Neutrophil (primary cell): Measurements from ENCODE around the gene LPCAT1.

Experiments used
- H3K27ac ChIP-seq: fragments of 200-600 bp; sonication (generic); 2 replicates; pipeline ENCODE4 v1.5.1; 2016; ENCODE audit warnings: mild to moderate bottlenecking, moderate library complexity
- H3K27me3 ChIP-seq: fragments of 200-600 bp; sonication (generic); 2 replicates; pipeline ENCODE4 v1.6.0; 2016; ENCODE audit warnings: mild to moderate bottlenecking
- H3K36me3 ChIP-seq: fragments of 200-600 bp; sonication (generic); 2 replicates; pipeline ENCODE4 v1.5.1; 2017
- H3K4me1 ChIP-seq, 2 experiments: fragments of 200-600 bp in 1 of 2; sonication (generic) in 1 of 2; 1 replicate in 1 of 2; 2 replicates in 1 of 2; pipeline versions ENCODE4 v1.5.1 to v1.6.1; 2013 to 2016; ENCODE audit warnings: low read depth in 1 of 2, low read length in 1 of 2, mild to moderate bottlenecking in 1 of 2, moderate library complexity in 1 of 2; ENCODE audit not compliant: control insufficient read depth in 1 of 2, insufficient read depth in 1 of 2
- H3K4me3 ChIP-seq, 2 experiments: fragments of 200-600 bp in 1 of 2; sonication (generic) in 1 of 2; 1 replicate in 1 of 2; 2 replicates in 1 of 2; pipeline ENCODE4 v1.5.1; 2013 to 2016; ENCODE audit warnings: low read depth in 1 of 2, low read length in 1 of 2, mild to moderate bottlenecking in 1 of 2, moderate library complexity in 1 of 2
- H3K9me3 ChIP-seq: fragments of 200-600 bp; sonication (generic); 2 replicates; pipeline ENCODE4 v1.5.1; 2016
- TF ChIP-seq, protein P1 (sequence below): fragments of 200-600 bp; sonication (generic); IDR thresholded peaks from 2 replicates; pipeline ENCODE4 v1.5.1; 2016; ENCODE audit warnings: antibody characterized with exemption

The LPCAT1 gene

DNA sequence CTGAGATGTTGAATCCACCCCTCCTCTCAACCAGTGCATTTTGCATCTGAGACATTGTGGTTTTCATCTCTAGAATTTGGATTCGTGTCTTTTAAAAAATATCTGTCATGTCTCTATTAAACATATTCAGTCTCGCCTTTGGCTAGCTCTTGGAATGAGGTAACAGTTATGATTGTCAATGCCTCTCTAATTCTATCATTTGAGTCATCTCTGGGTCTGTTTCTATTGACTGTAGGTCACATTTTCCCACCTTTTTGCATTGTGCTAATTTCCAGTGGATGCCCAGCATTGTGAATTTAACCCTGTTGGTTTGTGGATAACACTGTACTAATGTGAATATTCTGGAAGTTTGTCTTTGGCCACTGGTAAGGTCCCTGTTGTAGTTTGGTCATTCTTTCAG is 70.1 kb downstream of the LPCAT1 start:
- H3K4me1 ChIP-seq: no peaks in the 10 kb centered on the region
- H3K27me3 ChIP-seq: peaks cover 40% of the 10 kb centered on the region
- no peak overlapping the region for H3K27ac ChIP-seq
- TF ChIP-seq, protein P1, sequence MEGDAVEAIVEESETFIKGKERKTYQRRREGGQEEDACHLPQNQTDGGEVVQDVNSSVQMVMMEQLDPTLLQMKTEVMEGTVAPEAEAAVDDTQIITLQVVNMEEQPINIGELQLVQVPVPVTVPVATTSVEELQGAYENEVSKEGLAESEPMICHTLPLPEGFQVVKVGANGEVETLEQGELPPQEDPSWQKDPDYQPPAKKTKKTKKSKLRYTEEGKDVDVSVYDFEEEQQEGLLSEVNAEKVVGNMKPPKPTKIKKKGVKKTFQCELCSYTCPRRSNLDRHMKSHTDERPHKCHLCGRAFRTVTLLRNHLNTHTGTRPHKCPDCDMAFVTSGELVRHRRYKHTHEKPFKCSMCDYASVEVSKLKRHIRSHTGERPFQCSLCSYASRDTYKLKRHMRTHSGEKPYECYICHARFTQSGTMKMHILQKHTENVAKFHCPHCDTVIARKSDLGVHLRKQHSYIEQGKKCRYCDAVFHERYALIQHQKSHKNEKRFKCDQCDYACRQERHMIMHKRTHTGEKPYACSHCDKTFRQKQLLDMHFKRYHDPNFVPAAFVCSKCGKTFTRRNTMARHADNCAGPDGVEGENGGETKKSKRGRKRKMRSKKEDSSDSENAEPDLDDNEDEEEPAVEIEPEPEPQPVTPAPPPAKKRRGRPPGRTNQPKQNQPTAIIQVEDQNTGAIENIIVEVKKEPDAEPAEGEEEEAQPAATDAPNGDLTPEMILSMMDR: no peak
- H3K36me3 ChIP-seq: no peaks in the 10 kb centered on the region
- H3K9me3 ChIP-seq: peaks cover 11% of the 10 kb centered on the region
- no peak overlapping the region for H3K4me3 ChIP-seq

- Histone ChIP-seq H3K27me3 (peaks cover 84% of the 10 kb centered on the region), H3K9me3 (no peaks in the 10 kb centered on the region), H3K27ac (no peak overlapping the region), H3K4me3 (no peak overlapping the region), H3K36me3 (no peaks in the 10 kb centered on the region), H3K4me1 (peaks cover 0 to 5% of the 10 kb centered on the region in 2 experiments)
- TF ChIP-seq, protein P1: no peak
Observed at GRCh38 chr5:1449081-1449630, 74.6 kb downstream of the LPCAT1 start.

DNA sequence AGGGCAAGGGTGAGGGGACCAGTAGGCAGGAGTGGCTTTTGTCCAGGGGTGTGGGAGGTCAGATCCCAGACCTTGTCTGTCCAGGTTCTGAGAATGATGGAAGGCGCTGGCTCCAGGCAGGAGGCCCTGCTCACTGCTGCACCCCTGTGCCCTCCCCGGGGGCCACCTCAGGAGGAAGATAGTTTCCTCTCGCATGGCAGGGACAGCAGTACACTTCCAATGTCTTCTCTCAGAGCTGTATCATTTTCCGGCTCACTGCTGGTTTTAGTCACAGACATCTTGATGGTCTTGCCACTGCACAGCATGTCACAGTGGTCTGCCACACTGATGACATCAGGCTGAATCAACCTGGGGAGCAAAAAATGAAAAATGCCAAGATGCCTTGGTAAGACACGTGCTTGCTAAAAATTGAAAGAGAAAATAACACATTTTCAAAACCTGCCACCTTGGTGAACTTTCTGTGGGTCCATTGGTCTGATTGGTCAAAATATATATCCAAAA is 75.2 kb downstream of the LPCAT1 start:
- Histone ChIP-seq H3K4me3 (no peak overlapping the region), H3K4me1 (peaks cover 0 to 5% of the 10 kb centered on the region in 2 experiments), H3K9me3 (no peaks in the 10 kb centered on the region), H3K27ac (no peak overlapping the region), H3K27me3 (peaks cover 90% of the 10 kb centered on the region), H3K36me3 (no peaks in the 10 kb centered on the region)
- TF ChIP-seq, protein P1: no peak

DNA sequence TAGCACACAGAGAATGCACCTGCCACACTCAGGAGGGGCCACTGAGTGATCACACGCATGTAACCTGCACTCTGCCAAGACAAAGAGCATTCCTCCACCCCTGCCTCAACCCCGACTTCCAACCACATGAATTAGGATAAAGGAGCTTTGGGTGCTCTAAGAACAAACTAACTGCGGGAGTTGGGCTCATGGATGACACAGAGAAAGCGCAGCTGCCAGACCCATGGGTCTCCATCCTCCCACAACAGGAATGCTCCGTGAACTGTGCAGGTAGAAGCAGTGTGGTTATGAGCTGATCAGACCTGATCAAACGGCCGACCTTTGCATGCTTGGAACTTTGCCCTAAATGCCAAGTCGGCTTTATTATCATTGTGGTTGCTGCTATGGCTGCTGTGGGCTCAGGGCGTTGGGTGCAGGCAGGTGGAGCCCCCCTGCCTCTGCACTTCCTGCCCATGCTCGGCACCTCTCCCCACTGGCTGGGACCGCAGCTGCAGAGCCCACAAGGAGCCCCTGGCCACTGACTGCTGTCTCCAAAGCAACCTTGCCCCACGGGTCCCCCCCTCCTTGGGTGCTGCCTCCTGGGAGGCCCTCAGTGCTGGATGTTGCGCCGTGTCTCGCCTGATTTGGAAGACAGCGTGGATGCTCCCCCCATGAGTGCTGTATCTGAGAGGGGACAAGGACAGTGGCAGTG is 75.9 kb downstream of the LPCAT1 start:
- no peaks in the 10 kb centered on the region for H3K36me3 ChIP-seq
- peaks cover 98% of the 10 kb centered on the region for H3K27me3 ChIP-seq
- no peak overlapping the region for H3K27ac ChIP-seq
- H3K4me1 ChIP-seq: peaks cover 0 to 5% of the 10 kb centered on the region in 2 experiments
- H3K9me3 ChIP-seq: no peaks in the 10 kb centered on the region
- TF ChIP-seq, protein P1: no peak
- no peak overlapping the region for H3K4me3 ChIP-seq

DNA sequence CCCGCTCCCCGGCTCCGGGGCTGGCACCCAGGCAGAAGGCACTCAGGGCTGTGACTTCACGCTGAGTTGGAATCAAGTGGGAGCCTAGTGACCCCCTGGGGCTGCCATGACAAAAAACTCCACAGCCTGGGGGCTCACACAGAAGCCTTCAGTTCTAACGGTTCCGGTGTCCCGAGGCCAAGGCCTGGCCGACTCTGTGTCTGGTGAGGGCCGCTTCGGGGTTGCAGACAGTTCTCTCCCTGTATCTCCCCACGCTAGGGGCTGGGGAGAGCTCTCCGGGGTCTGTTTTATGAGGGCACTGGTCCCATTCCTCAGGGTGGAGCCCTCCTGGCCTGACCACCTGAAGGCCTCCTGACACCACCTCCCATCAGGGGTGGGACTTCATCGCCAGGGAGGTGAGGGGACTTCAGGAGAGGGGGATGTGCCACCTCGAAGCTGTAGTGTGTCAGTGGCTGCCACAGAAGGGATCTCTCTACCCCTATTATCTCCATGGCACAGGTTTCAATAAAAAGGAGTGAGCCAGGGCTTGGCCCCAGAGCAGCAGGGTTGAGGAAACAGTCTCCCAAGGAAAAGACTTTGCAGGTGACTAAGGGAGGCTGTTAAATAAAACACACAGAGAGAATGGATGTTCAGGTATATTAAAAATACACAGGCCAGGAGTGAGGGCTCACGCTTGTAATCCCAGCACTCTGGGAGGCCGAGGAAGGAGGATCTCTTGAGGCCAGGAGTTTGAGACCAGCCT is 77.0 kb downstream of the LPCAT1 start:
- Histone ChIP-seq H3K4me3 (no peak overlapping the region), H3K36me3 (no peaks in the 10 kb centered on the region), H3K27ac (no peak overlapping the region), H3K9me3 (no peaks in the 10 kb centered on the region), H3K27me3 (peaks cover 100% of the 10 kb centered on the region), H3K4me1 (peaks cover 0 to 5% of the 10 kb centered on the region in 2 experiments)
- TF ChIP-seq, protein P1: no peak
